ENCODE measurements around the gene PRKAG2.

DNA sequence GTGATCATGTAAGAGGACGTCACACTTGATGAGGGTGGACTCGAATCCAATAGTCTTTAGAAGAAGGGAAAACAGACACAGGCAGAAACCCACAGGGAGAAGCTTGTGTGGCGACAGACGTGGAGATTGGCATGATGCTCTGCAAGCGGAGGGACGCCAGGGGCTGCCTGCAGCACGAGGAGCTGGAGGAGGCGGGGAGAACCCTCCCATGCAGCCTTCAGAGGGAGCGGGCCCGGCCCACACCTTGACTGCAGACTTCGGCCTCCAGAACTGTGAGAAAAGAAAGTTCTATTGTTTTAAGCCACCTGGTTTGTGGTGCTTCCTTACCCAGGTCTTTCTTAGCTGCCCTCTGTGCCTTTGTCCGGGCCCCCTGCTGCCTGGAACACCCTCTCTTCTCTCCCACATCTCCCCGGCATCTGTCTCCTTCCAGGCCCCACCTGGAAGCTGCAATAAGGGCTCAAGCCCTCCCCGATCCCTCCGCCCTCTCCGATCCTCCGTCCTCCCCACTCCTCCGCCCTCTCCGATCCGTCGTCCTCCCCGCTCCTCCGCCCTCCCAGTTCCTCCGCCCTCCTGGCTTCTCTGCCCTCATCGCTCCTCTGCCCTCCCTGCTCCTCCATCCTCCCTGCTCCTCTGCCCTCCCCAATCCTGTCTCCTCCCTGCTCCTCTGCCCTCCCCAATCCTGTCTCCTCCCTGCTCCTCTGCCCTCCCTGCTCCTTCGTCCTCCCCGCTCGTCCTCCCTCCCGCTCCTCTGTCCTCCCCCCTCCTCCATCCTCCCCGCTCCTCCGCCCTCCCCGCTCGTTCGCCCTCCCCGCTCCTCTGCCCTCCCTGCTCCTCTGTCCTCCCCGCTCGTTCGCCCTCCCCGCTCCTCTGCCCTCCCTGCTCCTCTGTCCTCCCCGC, 17.4 kb upstream of the PRKAG2 start:
- TF ChIP-seq CTCF (IDR thresholded peaks at IDR 0.05) (no peak), POLR2A (IDR thresholded peaks at IDR 0.05) (no peak)
